ENCODE measurements around the gene ITPRID2.

- no peak for TF ChIP-seq POLR2A (IDR thresholded peaks at IDR 0.05)
- TF ChIP-seq CTCF (IDR thresholded peaks at IDR 0.05) = no peak
Observed at GRCh38 chr2:181889776-181890175, 1.8 kb upstream of the ITPRID2 start.
